HEK293 (cell line): Measurements from ENCODE around the gene TADA2B.

Experiments used
- CTCF ChIA-PET: fragments of 350-600 bp; formaldehyde crosslinking; extraction: SDS; loops from one replicate; lab custom pipeline; 2021; ENCODE audit warnings: antibody characterized with exemption; lab: Yijun Ruan, JAX
- POLR2A ChIA-PET: fragments of 300-600 bp; formaldehyde crosslinking; extraction: SDS; loops from one replicate; lab custom pipeline; 2020; ENCODE audit warnings: antibody characterized with exemption, inconsistent platforms; lab: Yijun Ruan, JAX
- H3K27ac ChIP-seq: fragments of 200-500 bp; sonication (Bioruptor generic); 2 replicates; pipeline ENCODE4 v1.5.1; 2014; ENCODE audit warnings: low read depth, low read length, control low read depth, inconsistent platforms; ENCODE audit errors: extremely low read depth
- H3K36me3 ChIP-seq, 2 experiments: fragments of 200-500 bp in 1 of 2; sonication (Bioruptor generic) in 1 of 2; 1 replicate in 1 of 2; 2 replicates in 1 of 2; pipeline ENCODE4 v1.5.1; 2014 to 2017; ENCODE audit warnings: inconsistent platforms in 2 of 2, low read length in 2 of 2; ENCODE audit not compliant: control insufficient read depth in 2 of 2, insufficient read depth in 1 of 2
- H3K4me1 ChIP-seq: fragments of 200-500 bp; sonication (Bioruptor generic); 2 replicates; pipeline ENCODE4 v1.5.1; 2014; ENCODE audit warnings: mild to moderate bottlenecking, low read length, inconsistent platforms; ENCODE audit not compliant: control insufficient read depth, insufficient read depth
- H3K4me3 ChIP-seq: 2 replicates; pipeline ENCODE4 v1.5.1; 2011; ENCODE audit warnings: low read depth, mild to moderate bottlenecking, control low read depth, low read length, moderate library complexity
- H3K9me3 ChIP-seq: fragments of 200-500 bp; sonication (Bioruptor generic); 2 replicates; pipeline ENCODE4 v1.5.1; 2014; ENCODE audit warnings: low read depth, low read length, inconsistent platforms; ENCODE audit not compliant: control insufficient read depth, insufficient read depth
- FEZF1 ChIP-seq: fragments of 450-650 bp; formaldehyde crosslinking; IDR thresholded peaks from 2 replicates; pipeline ENCODE4 v1.5.1; 2016; ENCODE audit warnings: missing biosample characterization, missing genetic modification characterization
- GFI1B ChIP-seq: fragments of 450-650 bp; formaldehyde crosslinking; IDR thresholded peaks from 2 replicates; pipeline ENCODE4 v1.5.1; 2016; ENCODE audit warnings: missing biosample characterization, missing genetic modification characterization
- GLIS2 ChIP-seq: fragments of 450-650 bp; formaldehyde crosslinking; IDR thresholded peaks from 2 replicates; pipeline ENCODE4 v1.5.1; 2016; ENCODE audit warnings: missing biosample characterization, missing genetic modification characterization
- SCRT1 ChIP-seq: fragments of 450-650 bp; formaldehyde crosslinking; IDR thresholded peaks from 2 replicates; pipeline ENCODE4 v1.5.1; 2016; ENCODE audit warnings: missing biosample characterization, missing genetic modification characterization, borderline replicate concordance
- YY1 ChIP-seq: fragments of 450-650 bp; formaldehyde crosslinking; IDR thresholded peaks from 2 replicates; pipeline ENCODE4 v1.5.1; 2018; ENCODE audit warnings: missing biosample characterization, missing genetic modification characterization
- YY2 ChIP-seq: fragments of 450-650 bp; formaldehyde crosslinking; IDR thresholded peaks from 2 replicates; pipeline ENCODE4 v1.5.1; 2016; ENCODE audit warnings: missing biosample characterization, missing genetic modification characterization
- ZBTB8A ChIP-seq: fragments of 450-650 bp; formaldehyde crosslinking; IDR thresholded peaks from 2 replicates; pipeline ENCODE4 v1.5.1; 2016; ENCODE audit warnings: missing biosample characterization, missing genetic modification characterization
- ZEB2 ChIP-seq: fragments of 450-650 bp; formaldehyde crosslinking; IDR thresholded peaks from 2 replicates; pipeline ENCODE4 v1.5.1; 2016; ENCODE audit warnings: missing biosample characterization, missing genetic modification characterization
- ZNF114 ChIP-seq: fragments of 450-650 bp; formaldehyde crosslinking; IDR thresholded peaks from 2 replicates; pipeline ENCODE4 v1.5.0; 2017; ENCODE audit warnings: missing biosample characterization, missing genetic modification characterization
- ZNF335 ChIP-seq: fragments of 450-650 bp; formaldehyde crosslinking; conservative IDR thresholded peaks from 2 replicates; pipeline ENCODE4 v1.5.1; 2016; ENCODE audit warnings: missing biosample characterization, missing genetic modification characterization
- ZNF530 ChIP-seq: fragments of 450-650 bp; formaldehyde crosslinking; IDR thresholded peaks from 2 replicates; pipeline ENCODE4 v1.5.1; 2016; ENCODE audit warnings: low read depth, missing biosample characterization, missing genetic modification characterization
- ZNF621 ChIP-seq: fragments of 450-650 bp; formaldehyde crosslinking; IDR thresholded peaks from 2 replicates; pipeline ENCODE4 v1.5.1; 2017; ENCODE audit warnings: missing biosample characterization, missing genetic modification characterization
- ZNF664 ChIP-seq: fragments of 450-650 bp; formaldehyde crosslinking; IDR thresholded peaks from 2 replicates; pipeline ENCODE4 v1.5.1; 2016; ENCODE audit warnings: missing biosample characterization, missing genetic modification characterization
- ZNF768 ChIP-seq: fragments of 450-650 bp; formaldehyde crosslinking; IDR thresholded peaks from 2 replicates; pipeline ENCODE4 v1.5.1; 2018; ENCODE audit warnings: missing biosample characterization, mild to moderate bottlenecking, missing genetic modification characterization
- TF ChIP-seq, protein P1 (sequence below): fragments of 450-650 bp; formaldehyde crosslinking; IDR thresholded peaks from 2 replicates; pipeline ENCODE4 v1.5.1; 2016; ENCODE audit warnings: missing biosample characterization, missing genetic modification characterization
- TF ChIP-seq, protein P2 (sequence below): fragments of 450-650 bp; formaldehyde crosslinking; IDR thresholded peaks from 2 replicates; pipeline ENCODE4 v1.5.1; 2016; ENCODE audit warnings: missing biosample characterization, missing genetic modification characterization, low read depth
- TF ChIP-seq, protein P3 (sequence below): fragments of 450-650 bp; formaldehyde crosslinking; IDR thresholded peaks from 2 replicates; pipeline ENCODE4 v1.5.1; 2016; ENCODE audit warnings: missing biosample characterization, missing genetic modification characterization
- TF ChIP-seq, protein P4 (sequence below): fragments of 450-650 bp; formaldehyde crosslinking; IDR thresholded peaks from 2 replicates; pipeline ENCODE4 v1.5.1; 2016; ENCODE audit warnings: missing biosample characterization, missing genetic modification characterization
- TF ChIP-seq, protein P5 (sequence below): sonication (generic); formaldehyde crosslinking; IDR thresholded peaks from 2 replicates; pipeline ENCODE4 v1.8.1; 2022; ENCODE audit warnings: mild to moderate bottlenecking, moderate library complexity, missing genetic modification reagents

Gene TADA2B

DNA sequence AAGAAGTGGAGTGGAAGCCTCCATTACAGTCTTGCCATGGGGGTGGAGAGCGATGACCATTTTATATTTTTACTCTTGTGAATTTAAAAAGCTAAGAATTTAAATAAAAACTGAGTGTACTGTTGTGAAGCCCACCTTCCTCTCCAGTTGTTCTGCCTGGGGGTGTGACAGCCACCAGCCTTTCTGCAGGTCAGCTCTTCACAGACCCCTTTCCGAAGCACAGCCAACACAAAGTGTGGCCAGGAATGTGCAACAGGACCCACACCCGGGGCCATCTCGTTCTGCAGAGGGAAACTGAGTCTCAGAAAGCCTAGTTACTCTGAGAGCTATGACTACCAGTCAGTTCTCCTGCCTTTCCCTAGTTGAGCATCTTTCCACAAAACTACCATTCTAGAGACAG, 23.3 kb downstream of the TADA2B start:
- POLR2A ChIA-PET = interaction anchor here (0.8 to 2.3 kb wide), 4 partner anchors 11 to 166 kb away, joined by 3 to 8 read pairs (median 6); partner anchors contain the start of gene TADA2B
- no peaks in the 10 kb centered on the region for H3K9me3 ChIP-seq
- peak overlapping the region; percentile 18 for H3K4me3 ChIP-seq
- CTCF ChIA-PET = interaction anchor here (0.5 to 6.3 kb wide), 8 partner anchors 15 to 712 kb away, joined by 3 to 69 read pairs (median 5); partner anchors contain the start of gene TADA2B
- TF ChIP-seq FEZF1 (tag by site-specific recombination) = no peak
- TF ChIP-seq ZEB2 = no peak
- TF ChIP-seq, protein P1, sequence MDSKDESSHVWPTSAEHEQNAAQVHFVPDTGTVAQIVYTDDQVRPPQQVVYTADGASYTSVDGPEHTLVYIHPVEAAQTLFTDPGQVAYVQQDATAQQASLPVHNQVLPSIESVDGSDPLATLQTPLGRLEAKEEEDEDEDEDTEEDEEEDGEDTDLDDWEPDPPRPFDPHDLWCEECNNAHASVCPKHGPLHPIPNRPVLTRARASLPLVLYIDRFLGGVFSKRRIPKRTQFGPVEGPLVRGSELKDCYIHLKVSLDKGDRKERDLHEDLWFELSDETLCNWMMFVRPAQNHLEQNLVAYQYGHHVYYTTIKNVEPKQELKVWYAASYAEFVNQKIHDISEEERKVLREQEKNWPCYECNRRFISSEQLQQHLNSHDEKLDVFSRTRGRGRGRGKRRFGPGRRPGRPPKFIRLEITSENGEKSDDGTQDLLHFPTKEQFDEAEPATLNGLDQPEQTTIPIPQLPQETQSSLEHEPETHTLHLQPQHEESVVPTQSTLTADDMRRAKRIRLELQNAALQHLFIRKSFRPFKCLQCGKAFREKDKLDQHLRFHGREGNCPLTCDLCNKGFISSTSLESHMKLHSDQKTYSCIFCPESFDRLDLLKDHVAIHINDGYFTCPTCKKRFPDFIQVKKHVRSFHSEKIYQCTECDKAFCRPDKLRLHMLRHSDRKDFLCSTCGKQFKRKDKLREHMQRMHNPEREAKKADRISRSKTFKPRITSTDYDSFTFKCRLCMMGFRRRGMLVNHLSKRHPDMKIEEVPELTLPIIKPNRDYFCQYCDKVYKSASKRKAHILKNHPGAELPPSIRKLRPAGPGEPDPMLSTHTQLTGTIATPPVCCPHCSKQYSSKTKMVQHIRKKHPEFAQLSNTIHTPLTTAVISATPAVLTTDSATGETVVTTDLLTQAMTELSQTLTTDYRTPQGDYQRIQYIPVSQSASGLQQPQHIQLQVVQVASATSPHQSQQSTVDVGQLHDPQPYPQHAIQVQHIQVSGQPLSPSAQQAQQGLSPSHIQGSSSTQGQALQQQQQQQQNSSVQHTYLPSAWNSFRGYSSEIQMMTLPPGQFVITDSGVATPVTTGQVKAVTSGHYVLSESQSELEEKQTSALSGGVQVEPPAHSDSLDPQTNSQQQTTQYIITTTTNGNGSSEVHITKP (tag by site-specific recombination) = peak; percentile 90
- no peak overlapping the region for H3K27ac ChIP-seq
- peaks cover 2% of the 10 kb centered on the region; the same call in 1 of the 2 replicates for H3K4me1 ChIP-seq
- peaks cover 0 to 48% of the 10 kb centered on the region in 2 experiments; a peak in 2 of 3 replicates for H3K36me3 ChIP-seq

DNA sequence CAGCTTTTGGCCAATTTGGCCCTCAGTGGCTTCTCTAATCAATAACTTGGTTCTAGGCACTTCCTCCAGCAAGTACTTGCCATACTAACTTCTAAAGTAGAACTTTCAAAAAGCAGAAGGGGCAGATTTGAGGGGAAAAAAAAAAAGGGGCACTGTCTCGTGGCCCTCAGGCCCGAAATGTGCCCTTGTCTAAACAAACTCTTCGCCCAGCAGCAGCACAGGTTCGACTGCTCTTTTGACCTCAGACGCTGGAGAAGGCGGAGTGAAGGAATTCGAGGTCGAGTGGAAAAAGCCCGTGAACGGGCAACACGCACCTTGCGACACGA, 23.9 kb downstream of the TADA2B start:
- peaks cover 0 to 42% of the 10 kb centered on the region in 2 experiments; a peak in 2 of 3 replicates for H3K36me3 ChIP-seq
- ChIA-PET POLR2A (interaction anchor here (1.1 to 2.3 kb wide), 9 partner anchors 11 to 426 kb away, joined by 3 to 14 read pairs (median 5); partner anchors contain the start of genes MRFAP1 and TADA2B), CTCF (interaction anchor here (0.5 to 6.3 kb wide), 7 partner anchors 16 to 712 kb away, joined by 3 to 69 read pairs (median 6); partner anchors contain the start of gene TADA2B)
- H3K4me1 ChIP-seq = peaks cover 2% of the 10 kb centered on the region; the same call in 1 of the 2 replicates
- H3K9me3 ChIP-seq = no peaks in the 10 kb centered on the region
- peak overlapping the region; percentile 66; the same call in 1 of the 2 replicates for H3K27ac ChIP-seq
- peak overlapping the region; percentile 85 for H3K4me3 ChIP-seq
- TF ChIP-seq ZBTB8A (peak; percentile 72), GFI1B (no peak), ZNF114 (tag by site-specific recombination) (no peak), FEZF1 (tag by site-specific recombination) (peak; percentile 46; the same call in 1 of the 2 replicates)
- TF ChIP-seq, protein P2, sequence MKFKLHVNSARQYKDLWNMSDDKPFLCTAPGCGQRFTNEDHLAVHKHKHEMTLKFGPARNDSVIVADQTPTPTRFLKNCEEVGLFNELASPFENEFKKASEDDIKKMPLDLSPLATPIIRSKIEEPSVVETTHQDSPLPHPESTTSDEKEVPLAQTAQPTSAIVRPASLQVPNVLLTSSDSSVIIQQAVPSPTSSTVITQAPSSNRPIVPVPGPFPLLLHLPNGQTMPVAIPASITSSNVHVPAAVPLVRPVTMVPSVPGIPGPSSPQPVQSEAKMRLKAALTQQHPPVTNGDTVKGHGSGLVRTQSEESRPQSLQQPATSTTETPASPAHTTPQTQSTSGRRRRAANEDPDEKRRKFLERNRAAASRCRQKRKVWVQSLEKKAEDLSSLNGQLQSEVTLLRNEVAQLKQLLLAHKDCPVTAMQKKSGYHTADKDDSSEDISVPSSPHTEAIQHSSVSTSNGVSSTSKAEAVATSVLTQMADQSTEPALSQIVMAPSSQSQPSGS (tag by site-specific recombination) = no peak

DNA sequence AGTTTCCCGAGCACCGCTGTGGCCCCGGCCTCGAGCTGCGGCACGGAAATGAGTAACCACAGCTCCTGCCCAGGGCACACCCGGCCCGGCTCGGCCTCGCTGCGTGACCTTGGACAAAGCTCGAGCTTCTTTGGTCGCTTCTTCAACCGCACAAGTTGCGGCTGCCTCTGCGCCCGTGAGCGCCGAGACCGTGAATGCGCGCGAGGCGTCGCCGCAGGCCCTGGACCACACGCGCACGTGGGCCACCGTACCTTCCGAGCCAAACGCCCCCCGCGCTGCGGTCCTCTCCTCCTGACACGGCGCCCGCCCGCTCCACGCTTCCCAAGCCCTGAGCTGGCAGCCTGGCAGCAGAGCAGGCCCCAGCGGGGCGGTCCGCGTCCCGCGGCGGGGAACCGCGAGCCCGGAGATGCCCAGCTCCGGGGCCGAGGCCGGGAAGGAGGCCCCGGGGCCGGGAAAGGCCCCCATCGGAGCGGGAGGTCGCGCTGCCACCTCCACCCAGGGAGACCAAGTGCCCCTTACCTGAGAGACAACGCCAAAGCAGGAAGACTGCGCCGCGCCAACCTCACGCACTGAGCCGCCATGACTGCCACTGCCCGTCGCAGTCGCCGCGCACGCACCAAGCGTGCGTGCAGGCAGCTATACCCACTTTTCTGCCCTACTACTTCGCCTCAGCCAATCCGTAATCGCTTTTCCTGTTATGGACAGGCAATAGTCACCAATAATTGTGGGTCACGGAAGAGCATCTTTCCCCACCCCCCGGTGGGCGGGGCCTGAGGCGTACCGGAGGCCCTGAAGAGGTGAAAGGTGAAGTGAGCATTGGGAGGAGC, 24.5 kb downstream of the TADA2B start, which contains the start of gene GRPEL1:
Gene GRPEL1 (minus strand): TSS at position 613 of the 827 bp plus-strand sequence. CDS start 32 bp downstream, at position 581.
- Histone ChIP-seq H3K27ac (peak within 1 kb of the TSS; percentile 66; the same call in 1 of the 2 replicates), H3K4me3 (peak within 1 kb of the TSS; percentile 85), H3K36me3 (peaks cover 0 to 39% of the 10 kb centered on the region in 2 experiments; a peak in 2 of 3 replicates), H3K9me3 (no peaks in the 10 kb centered on the region), H3K4me1 (peaks cover 2% of the 10 kb centered on the region; the same call in 1 of the 2 replicates)
- CTCF ChIA-PET = interaction anchor here (0.5 to 6.3 kb wide), 7 partner anchors 15 to 350 kb away, joined by 3 to 69 read pairs (median 6); partner anchors contain the start of gene TADA2B
- POLR2A ChIA-PET = interaction anchor here (0.5 to 2.3 kb wide), 23 partner anchors 9 to 961 kb away, joined by 3 to 14 read pairs (median 5); partner anchors contain the start of genes MRFAP1, TADA2B and TBC1D14
- peak; percentile 83 for TF ChIP-seq YY2 (tag by site-specific recombination)
- peak; percentile 97 for TF ChIP-seq ZNF664 (tag by site-specific recombination)
- TF ChIP-seq ZNF335 (tag by site-specific recombination) = peak; percentile 97
- no peak for TF ChIP-seq ZNF768 (tag by site-specific recombination)
- no peak for TF ChIP-seq SCRT1
- TF ChIP-seq, protein P3, sequence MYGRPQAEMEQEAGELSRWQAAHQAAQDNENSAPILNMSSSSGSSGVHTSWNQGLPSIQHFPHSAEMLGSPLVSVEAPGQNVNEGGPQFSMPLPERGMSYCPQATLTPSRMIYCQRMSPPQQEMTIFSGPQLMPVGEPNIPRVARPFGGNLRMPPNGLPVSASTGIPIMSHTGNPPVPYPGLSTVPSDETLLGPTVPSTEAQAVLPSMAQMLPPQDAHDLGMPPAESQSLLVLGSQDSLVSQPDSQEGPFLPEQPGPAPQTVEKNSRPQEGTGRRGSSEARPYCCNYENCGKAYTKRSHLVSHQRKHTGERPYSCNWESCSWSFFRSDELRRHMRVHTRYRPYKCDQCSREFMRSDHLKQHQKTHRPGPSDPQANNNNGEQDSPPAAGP (tag by site-specific recombination) = peak; percentile 32; the same call in 1 of the 2 replicates
- TF ChIP-seq, protein P4, sequence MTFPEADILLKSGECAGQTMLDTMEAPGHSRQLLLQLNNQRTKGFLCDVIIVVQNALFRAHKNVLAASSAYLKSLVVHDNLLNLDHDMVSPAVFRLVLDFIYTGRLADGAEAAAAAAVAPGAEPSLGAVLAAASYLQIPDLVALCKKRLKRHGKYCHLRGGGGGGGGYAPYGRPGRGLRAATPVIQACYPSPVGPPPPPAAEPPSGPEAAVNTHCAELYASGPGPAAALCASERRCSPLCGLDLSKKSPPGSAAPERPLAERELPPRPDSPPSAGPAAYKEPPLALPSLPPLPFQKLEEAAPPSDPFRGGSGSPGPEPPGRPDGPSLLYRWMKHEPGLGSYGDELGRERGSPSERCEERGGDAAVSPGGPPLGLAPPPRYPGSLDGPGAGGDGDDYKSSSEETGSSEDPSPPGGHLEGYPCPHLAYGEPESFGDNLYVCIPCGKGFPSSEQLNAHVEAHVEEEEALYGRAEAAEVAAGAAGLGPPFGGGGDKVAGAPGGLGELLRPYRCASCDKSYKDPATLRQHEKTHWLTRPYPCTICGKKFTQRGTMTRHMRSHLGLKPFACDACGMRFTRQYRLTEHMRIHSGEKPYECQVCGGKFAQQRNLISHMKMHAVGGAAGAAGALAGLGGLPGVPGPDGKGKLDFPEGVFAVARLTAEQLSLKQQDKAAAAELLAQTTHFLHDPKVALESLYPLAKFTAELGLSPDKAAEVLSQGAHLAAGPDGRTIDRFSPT (tag by site-specific recombination) = peak; percentile 91
- TF ChIP-seq ZNF621 (tag by site-specific recombination) = no peak
- TF ChIP-seq YY1 (tag by site-specific recombination) = peak; percentile 81
- TF ChIP-seq GLIS2 (tag by site-specific recombination) = peak; percentile 46; the same call in 1 of the 2 replicates
- TF ChIP-seq ZNF530 (tag by site-specific recombination) = no peak
- TF ChIP-seq, protein P5, sequence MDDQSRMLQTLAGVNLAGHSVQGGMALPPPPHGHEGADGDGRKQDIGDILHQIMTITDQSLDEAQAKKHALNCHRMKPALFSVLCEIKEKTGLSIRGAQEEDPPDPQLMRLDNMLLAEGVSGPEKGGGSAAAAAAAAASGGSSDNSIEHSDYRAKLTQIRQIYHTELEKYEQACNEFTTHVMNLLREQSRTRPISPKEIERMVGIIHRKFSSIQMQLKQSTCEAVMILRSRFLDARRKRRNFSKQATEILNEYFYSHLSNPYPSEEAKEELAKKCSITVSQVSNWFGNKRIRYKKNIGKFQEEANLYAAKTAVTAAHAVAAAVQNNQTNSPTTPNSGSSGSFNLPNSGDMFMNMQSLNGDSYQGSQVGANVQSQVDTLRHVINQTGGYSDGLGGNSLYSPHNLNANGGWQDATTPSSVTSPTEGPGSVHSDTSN = peak; percentile 90
